Erythroblast (primary cell): ENCODE results near the gene LRRIQ3.

Experiments used
- GATA1 ChIP-seq: IDR thresholded peaks from 2 replicates; pipeline ENCODE4 v1.6.1; 2011; ENCODE audit warnings: low read depth, mild to moderate bottlenecking, control low read depth, low read length, moderate library complexity
- POLR2A ChIP-seq: IDR thresholded peaks from 2 replicates; pipeline ENCODE4 v1.6.1; 2011; ENCODE audit warnings: mild to moderate bottlenecking, low read length

GRCh38 chr1:74162333-74162732 is 35.6 kb downstream of the LRRIQ3 start:
- TF ChIP-seq POLR2A, result no peak
- TF ChIP-seq GATA1, result no peak
